Frontal cortex (tissue), 4 donors: Measurements from ENCODE around the gene BATF3. TPM values are rescaled to one million over a fixed set of nuclear protein-coding genes. Genes with fewer than 3 reads are reported as not detected.
"Not testable (repeated sequence)": the region's sequence is repeated elsewhere in the genome, so short reads cannot be mapped to it uniquely, and the experiment has no call there.

Experiments
- DNase-seq, 2 donors: peaks; one replicate each; pipeline ENCODE4 v3.0.0; 2012; ENCODE audit warnings: low spot score in 2 of 2
- FAIRE-seq: peaks from 2 replicates; lab custom pipeline; 2012; peaks lifted over from hg19 to GRCh38; lab: Jason Lieb, UNC
- total RNA-seq: library from RNA; depleted of rRNA; stranded (reverse); fragments of >200 nt; gene quantifications from one replicate; pipeline ENCODE4 v1.2.3, GENCODE V29; 2014
- donor health status: control.
- donor health status: control.
- donor health status: control.

The BATF3 gene
- total RNA-seq, 1 donor from 2014 or later, result 5.7 TPM

- FAIRE-seq, result not testable (repeated sequence)
Measured at GRCh38 chr1:212711974-212712373, 12.3 kb upstream of the BATF3 start.

DNA sequence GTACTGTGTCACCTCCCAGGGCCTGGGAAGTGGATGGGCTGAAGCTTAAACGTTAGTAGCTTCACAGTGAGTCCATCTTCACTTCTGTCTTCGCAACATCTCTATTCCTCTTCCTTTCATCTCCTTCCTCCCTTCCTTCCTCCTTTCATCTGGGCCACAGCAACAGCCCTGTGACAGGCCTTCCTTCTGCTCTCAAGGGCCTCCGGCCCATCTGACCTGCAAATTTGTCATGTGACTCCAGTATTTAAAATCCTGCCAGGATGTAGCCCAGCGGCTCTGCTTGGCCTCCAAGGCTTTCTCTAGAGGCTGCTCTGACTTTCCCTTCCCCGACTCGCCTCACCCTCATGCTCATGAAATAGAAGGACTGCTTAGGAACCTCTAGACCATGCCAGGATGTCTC is 10.9 kb upstream of the BATF3 start:
- FAIRE-seq (no peak), DNase-seq (no peak)

More at GRCh38 chr1:212711974-212712373, 12.3 kb upstream of the BATF3 start:
- not testable (repeated sequence) for DNase-seq

DNA sequence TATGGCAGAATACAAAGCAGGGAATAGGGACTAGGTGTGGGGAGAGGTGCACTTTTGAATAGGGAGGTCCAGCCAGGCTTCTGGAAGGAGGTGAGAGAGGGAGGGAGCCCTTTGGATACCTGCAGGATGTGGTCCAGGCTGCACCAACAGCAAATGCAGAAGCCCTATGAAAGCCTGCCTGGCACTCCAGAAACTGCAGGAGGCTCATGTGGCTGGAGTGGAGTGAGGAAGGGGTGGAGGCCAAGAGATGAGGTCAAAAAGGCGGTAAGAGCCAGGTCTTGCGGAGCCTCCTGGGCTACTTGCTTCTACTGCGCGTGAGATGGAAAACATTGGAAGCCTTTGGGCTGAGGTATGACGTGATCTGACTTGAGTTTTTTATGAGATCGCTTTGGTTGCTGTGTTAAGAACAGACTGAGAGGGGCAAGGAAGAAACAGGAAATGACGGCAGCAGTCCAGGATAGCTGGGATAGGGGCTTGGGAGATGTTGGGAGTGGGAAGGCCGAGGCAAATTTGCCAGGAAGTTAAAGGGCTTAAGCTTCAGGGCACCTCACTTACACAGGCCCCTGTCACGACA is 4.4 kb upstream of the BATF3 start:
- FAIRE-seq (no peak), DNase-seq (no peak)

- FAIRE-seq, result no peak
- no peak for DNase-seq
Measured at GRCh38 chr1:212702672-212703071, 3.0 kb upstream of the BATF3 start.

DNA sequence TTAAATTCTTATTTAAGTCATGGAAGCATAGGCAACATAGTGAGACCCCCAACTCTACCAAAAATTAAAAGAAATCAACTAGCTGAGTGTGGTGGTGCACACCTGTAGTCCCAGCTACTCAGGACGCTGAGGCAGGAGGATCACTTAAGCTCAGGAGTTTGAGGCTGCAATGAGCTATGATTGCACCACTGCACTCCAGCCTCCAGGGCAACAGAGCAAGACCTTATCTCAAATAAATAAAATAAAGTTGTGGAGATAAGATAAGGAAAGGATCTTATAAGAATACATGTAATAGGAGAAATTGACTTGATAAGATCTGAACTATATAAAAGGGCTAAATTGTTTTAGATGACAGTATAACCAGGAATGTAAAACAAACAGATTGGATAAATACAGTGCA is 2.3 kb upstream of the BATF3 start:
- FAIRE-seq (no peak), DNase-seq (no peak)

- no peak for FAIRE-seq
- peak in 1 of 2 donors; percentile 20 for DNase-seq
Measured at GRCh38 chr1:212700892-212701819, 1.5 kb upstream of the BATF3 start.

GRCh38 chr1:212700223-212700891 is 717 bp upstream of the BATF3 start:
- DNase-seq, result peak; percentile 27 to 44
- FAIRE-seq, result no peak

DNA sequence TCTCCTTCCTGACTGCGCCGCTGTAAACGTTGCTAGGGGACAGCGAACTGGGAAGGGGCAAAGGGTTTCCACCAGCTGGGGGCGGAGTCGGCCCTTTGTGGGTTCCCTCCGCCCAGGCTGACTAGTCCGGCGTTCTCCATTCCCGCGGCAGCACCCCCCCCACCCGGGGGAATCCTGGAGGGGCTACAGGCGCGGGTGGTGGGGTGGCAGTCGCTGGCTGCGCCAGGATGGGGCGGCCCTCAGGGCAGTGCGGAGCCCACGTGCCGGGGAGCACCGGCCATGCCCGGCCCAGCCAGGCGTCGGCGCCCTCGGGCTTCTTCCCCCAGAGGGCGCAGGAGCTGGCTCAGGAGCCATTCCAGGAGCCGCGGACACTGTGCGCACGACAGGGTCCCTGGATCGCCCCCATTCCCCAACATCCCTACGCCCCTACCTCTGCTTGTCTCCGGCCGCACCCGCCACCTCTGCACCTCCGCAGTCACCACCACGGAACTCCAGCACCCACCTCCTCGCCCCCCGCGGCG is 476 bp downstream of the BATF3 start:
- DNase-seq, result peak; percentile 31 to 39

DNA sequence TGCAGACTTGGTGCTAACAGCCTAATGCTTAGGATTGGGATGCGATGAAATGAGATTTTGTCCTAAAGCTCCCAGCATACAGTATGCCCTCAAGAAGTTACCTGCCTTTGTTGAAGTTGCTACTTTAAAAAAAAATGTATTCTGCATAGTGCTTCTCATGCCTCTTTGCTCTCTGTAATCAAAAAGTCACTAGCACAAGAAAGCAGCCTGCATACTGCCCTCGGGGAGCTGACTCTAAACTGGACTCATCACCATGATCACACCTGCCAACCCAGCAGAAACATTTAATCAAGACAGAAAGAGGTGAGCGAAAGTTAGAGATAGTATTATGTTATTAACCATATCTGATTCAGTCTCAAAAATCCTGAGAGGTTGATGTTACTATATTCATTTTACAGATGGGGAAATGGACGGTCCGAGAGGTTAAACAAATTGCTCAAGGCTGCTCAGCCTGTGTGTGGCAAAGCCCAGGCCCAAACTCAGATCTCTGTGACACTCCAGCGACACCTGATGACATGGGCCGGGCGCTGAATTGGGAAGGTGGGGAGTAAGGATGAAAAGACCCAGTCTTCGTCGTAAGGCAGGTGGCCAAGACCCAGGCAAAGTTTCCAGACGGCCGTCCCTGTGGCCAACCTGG is 1.1 kb downstream of the BATF3 start:
- FAIRE-seq (no peak), DNase-seq (no peak)

More for the DNA sequence above, 476 bp downstream of the BATF3 start:
- no peak for FAIRE-seq

DNA sequence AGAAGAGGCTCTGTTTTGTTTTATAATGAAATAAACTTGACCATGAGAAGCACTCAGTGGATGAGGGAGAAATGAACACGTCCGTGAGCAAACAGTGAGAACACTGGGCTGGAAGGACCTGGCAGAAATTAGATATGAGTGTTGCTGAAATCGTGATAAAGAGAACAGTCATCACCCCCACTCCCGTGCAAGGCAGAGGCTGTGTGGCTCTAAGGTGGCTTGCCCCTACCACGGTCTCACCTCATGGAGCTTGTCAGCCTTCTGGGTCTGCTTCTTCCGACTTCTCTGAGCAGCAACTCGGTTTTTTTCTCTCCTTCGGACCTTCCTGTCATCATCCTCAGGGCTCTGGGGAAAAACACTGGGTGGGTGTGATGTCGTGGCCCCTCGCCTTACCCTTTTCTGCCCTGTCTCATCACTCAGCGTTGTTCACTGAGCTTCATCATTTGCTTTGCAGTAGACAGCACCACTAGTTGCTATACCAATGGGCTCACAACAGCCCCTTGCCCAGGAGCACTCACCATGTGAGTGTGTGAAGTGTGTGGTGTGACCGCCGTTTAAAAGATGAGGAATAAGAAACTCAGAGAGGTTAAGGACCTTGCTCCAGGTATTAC is 2.8 kb downstream of the BATF3 start:
- no peak for DNase-seq
- no peak for FAIRE-seq

DNA sequence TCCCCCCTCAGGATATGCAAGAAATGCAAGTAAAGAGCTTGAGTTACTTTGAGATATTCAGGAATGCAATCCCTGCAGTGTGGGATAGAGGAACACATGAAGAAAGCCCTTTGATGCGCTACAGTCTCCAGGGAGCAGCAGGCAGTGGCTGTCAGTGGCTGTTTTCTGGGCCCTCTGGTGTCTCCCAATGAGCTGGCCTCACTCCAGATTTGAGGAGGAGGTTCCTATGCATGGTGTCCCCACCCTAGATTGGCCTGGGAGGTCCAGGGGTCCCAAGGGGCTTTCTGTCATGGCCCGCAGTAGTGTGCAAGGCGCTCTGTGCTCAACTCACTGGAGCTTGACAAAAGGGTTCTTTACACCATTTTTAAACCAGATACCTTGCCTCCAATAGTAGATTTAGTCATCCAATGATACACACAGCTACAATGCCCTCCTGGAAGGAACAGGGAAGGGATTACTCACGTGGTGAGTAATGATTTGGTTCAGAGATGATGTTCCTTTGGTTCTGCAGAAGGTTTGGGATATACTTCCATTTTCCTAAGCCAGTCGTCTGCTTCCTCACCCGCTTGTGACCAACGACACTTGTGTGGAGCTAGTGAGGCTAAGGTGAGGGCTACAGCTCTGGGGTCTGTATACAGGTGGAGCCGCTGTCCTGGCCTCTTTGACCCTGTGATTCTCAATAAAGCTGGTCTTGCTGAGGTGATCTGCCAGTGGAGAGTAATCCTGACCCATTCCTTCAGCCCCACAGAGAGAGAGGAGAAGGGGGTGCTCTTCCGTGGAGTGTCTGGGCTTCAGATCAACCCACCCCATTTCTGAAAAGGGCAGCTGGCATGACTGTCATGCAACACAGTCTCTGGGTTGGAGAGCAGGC is 6.6 kb downstream of the BATF3 start:
- DNase-seq (no peak), FAIRE-seq (no peak)

GRCh38 chr1:212691561-212692071 is 8.0 kb downstream of the BATF3 start:
- no peak for FAIRE-seq
- no peak for DNase-seq

DNA sequence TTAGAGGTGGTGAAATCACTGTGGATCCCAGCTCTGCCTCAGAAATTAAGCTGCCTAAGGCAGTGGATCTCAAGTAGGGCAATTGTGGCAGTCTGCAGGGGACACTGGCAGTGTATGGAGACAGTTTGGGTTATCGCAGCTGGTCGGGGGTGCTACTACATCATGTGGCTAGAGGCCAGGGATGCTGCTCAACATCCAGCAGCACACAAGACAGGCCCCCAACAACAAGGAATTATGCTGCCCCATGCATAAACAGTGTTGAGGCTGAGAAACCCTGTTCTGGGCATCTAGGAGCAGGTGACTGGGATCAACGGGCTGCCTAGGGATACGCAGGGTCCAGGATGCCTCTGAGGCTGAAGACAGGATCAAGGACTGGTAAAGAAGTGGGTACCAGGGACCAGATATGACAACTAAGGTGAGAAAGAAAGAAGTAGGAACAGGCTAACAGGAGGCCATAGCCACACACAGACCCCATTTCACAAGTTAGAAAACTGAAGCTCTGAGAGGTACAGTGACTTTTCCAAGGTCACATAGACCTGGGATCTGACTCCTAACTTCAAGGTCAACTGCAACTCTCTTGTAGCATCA is 8.7 kb downstream of the BATF3 start:
- FAIRE-seq (no peak), DNase-seq (no peak)

DNA sequence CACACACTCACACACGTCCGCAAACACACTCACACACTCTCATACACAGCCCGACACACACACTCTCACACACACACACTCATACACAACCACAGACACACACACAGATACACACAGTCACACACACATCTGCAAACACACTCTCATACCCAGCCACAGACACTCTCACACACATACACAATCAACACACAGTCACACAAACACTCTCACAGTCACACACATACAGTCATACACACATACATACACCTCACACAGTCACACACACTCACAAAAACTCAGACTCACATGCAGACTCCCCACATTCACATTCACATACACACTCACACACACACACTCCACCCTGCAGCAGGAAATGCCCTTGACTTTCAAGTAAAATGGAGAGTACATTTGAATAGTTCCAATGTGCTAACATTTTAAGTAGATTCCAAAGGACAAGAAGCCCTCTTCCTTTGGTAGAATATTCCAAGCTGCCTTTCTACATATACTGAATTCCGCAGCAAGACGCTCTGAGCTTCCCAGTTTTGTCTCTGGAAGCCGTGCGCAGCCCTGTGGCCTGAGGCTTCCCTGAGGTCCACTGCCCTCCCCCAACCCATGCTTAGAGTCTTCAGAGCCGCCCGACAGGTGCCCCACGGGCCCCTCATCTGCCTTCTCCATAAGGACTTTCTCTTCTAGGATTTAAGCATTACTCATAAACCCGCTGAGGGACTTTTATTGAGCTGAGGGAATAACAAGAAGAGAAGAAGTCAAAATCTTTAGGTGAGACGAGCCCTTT is 9.7 kb downstream of the BATF3 start:
- DNase-seq (no peak), FAIRE-seq (no peak)

- FAIRE-seq (no peak), DNase-seq (no peak)
Measured at GRCh38 chr1:212689196-212689725, 10.4 kb downstream of the BATF3 start.

GRCh38 chr1:212688341-212689047 is 11.1 kb downstream of the BATF3 start:
- FAIRE-seq (no peak), DNase-seq (no peak)
